Measurements from ENCODE around the gene BMX. TPM values are rescaled to one million over a fixed set of nuclear protein-coding genes. Genes with fewer than 3 reads are reported as not detected.
A peak's percentile ranks its signal among the peaks of the same experiment; 100 is the strongest.

The BMX gene
- total and polyA plus RNA-seq, 2 experiments from 2014 or later: not detected

- TF ChIP-seq EZH2phosphoT487 (IDR thresholded peaks at IDR 0.05; ENCODE audit: insufficient read depth, low read depth) (no peak), EZH2 (IDR thresholded peaks at IDR 0.05; ENCODE audit: insufficient read depth, poor library complexity, severe bottlenecking) (no peak)
- Histone ChIP-seq H3K4me2 (ENCODE audit: unreplicated experiment) (no peak overlapping the region), H3K4me1 (ENCODE audit: insufficient read depth) (no peaks in the 10 kb centered on the region), H3F3A (ENCODE audit: insufficient read depth) (no peaks in the 10 kb centered on the region), H2AFZ (no peak overlapping the region), H3K4me3 (no peak overlapping the region), H3K36me3 (ENCODE audit: low read depth) (no peaks in the 10 kb centered on the region), H4K20me1 (ENCODE audit: insufficient read depth) (no peaks in the 10 kb centered on the region), H3K27me3 (replicated peaks; ENCODE audit: insufficient read depth) (no peaks in the 10 kb centered on the region; the same call in 1 of the 2 replicates), H3K9me2 (ENCODE audit: insufficient read depth) (no peaks in the 10 kb centered on the region), H3K9ac (no peak overlapping the region), H3K27ac (no peak overlapping the region), H3K9me3 (ENCODE audit: low read depth) (no peaks in the 10 kb centered on the region), H3K79me2 (ENCODE audit: insufficient read depth) (no peaks in the 10 kb centered on the region)
- DNase-seq: no peak
- 68 to 73% methylated on average over 3 of the region's 3 CpGs for WGBS, 2 experiments (ENCODE audit: low coverage in 1 of 2, low lambda C conversion rate in 2 of 2, missing lambda C conversion rate in 2 of 2)
- in situ Hi-C loops (cut with MboI): no loop called here
These were observed 4.5 kb downstream of the BMX start for GRCh38 chrX:15505101-15505500.

DNA sequence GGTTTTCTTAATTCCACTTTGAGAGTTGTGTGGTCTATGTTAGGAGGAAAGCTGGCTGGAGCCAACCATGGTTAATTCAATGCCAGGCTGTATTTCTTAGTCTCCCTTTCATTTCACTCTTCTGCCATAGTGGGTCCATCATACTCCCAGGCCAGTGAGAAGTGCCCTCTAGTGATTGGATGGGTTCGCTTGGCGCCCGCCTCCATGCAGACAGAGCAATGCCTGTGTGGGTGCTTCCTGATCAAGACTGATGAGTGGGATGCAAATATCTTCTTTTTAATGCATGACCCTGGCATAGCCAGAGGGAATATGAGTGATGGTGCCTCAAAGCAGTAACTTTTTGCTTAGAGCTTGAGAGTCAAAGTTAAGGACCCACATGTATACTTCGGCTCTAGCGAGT, 6.4 kb downstream of the BMX start:
- no peaks in the 10 kb centered on the region for H3K4me1 ChIP-seq (ENCODE audit: insufficient read depth)
- H3F3A ChIP-seq (ENCODE audit: insufficient read depth): no peaks in the 10 kb centered on the region
- H3K27ac ChIP-seq: no peak overlapping the region
- H3K4me3 ChIP-seq: no peak overlapping the region
- no peaks in the 10 kb centered on the region for H3K79me2 ChIP-seq (ENCODE audit: insufficient read depth)
- H4K20me1 ChIP-seq (ENCODE audit: insufficient read depth): no peaks in the 10 kb centered on the region
- TF ChIP-seq EZH2phosphoT487 (IDR thresholded peaks at IDR 0.05; ENCODE audit: insufficient read depth, low read depth): no peak
- no peak for TF ChIP-seq EZH2 (IDR thresholded peaks at IDR 0.05; ENCODE audit: insufficient read depth, poor library complexity, severe bottlenecking)
- H3K27me3 ChIP-seq (replicated peaks; ENCODE audit: insufficient read depth): no peaks in the 10 kb centered on the region; the same call in 1 of the 2 replicates
- no peak overlapping the region for H3K4me2 ChIP-seq (ENCODE audit: unreplicated experiment)
- H3K9ac ChIP-seq: no peak overlapping the region
- H3K36me3 ChIP-seq (ENCODE audit: low read depth): no peaks in the 10 kb centered on the region
- in situ Hi-C loops (cut with MboI): no loop called here
- no peaks in the 10 kb centered on the region for H3K9me2 ChIP-seq (ENCODE audit: insufficient read depth)
- no peak for DNase-seq
- no peaks in the 10 kb centered on the region for H3K9me3 ChIP-seq (ENCODE audit: low read depth)
- 89 to 92% methylated on average over 5 of the region's 5 CpGs for WGBS, 2 experiments (ENCODE audit: low coverage in 1 of 2, low lambda C conversion rate in 2 of 2, missing lambda C conversion rate in 2 of 2)
- no peak overlapping the region for H2AFZ ChIP-seq

- H3K79me2 ChIP-seq (ENCODE audit: insufficient read depth): no peaks in the 10 kb centered on the region
- no peaks in the 10 kb centered on the region for H3K9me3 ChIP-seq (ENCODE audit: low read depth)
- TF ChIP-seq EZH2phosphoT487 (IDR thresholded peaks at IDR 0.05; ENCODE audit: insufficient read depth, low read depth) (no peak), EZH2 (IDR thresholded peaks at IDR 0.05; ENCODE audit: insufficient read depth, poor library complexity, severe bottlenecking) (no peak)
- no peaks in the 10 kb centered on the region for H3K27me3 ChIP-seq (replicated peaks; ENCODE audit: insufficient read depth)
- no peaks in the 10 kb centered on the region for H3K4me1 ChIP-seq (ENCODE audit: insufficient read depth)
- in situ Hi-C loops (cut with MboI): no loop called here
- no peak overlapping the region for H3K27ac ChIP-seq
- no peaks in the 10 kb centered on the region for H3F3A ChIP-seq (ENCODE audit: insufficient read depth)
- H3K36me3 ChIP-seq (ENCODE audit: low read depth): no peaks in the 10 kb centered on the region
- no peak overlapping the region for H3K9ac ChIP-seq
- H3K4me3 ChIP-seq: no peak overlapping the region
- H3K9me2 ChIP-seq (ENCODE audit: insufficient read depth): no peaks in the 10 kb centered on the region
- H4K20me1 ChIP-seq (ENCODE audit: insufficient read depth): no peaks in the 10 kb centered on the region
- no peak overlapping the region for H2AFZ ChIP-seq
- no peak overlapping the region for H3K4me2 ChIP-seq (ENCODE audit: unreplicated experiment)
- DNase-seq: no peak
These were observed 9.2 kb downstream of the BMX start for GRCh38 chrX:15509845-15510244.

DNA sequence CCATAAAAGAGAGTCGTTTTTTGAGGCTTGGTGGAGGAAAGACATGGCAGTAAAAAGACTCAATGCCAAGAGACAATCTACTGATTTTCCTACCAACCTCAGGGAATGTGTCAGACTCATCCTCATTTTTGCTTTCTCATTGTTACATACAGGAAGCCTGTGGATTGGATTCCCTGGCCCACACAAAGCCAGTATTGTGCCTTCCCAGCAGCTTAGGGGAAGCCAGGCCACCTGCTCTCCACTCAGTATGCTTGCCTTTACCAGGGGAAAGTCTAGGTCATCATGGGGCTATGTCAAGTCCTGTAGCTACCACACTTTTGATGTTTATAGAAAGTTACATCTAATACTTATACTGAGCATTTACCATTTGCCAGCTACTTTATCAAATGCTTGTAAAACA, 11.0 kb downstream of the BMX start:
- no peaks in the 10 kb centered on the region for H3K9me3 ChIP-seq (ENCODE audit: low read depth)
- no peaks in the 10 kb centered on the region for H3K36me3 ChIP-seq (ENCODE audit: low read depth)
- TF ChIP-seq EZH2phosphoT487 (IDR thresholded peaks at IDR 0.05; ENCODE audit: insufficient read depth, low read depth) (no peak), EZH2 (IDR thresholded peaks at IDR 0.05; ENCODE audit: insufficient read depth, poor library complexity, severe bottlenecking) (no peak)
- no peaks in the 10 kb centered on the region for H3F3A ChIP-seq (ENCODE audit: insufficient read depth)
- H3K4me3 ChIP-seq: no peak overlapping the region
- H3K79me2 ChIP-seq (ENCODE audit: insufficient read depth): no peaks in the 10 kb centered on the region
- WGBS, 2 experiments (ENCODE audit: low coverage in 1 of 2, low lambda C conversion rate in 2 of 2, missing lambda C conversion rate in 2 of 2): 8 to 21% methylated on average over 1 of the region's 1 CpG
- H4K20me1 ChIP-seq (ENCODE audit: insufficient read depth): no peaks in the 10 kb centered on the region
- no peaks in the 10 kb centered on the region for H3K4me1 ChIP-seq (ENCODE audit: insufficient read depth)
- DNase-seq: no peak
- in situ Hi-C loops (cut with MboI): no loop called here
- no peak overlapping the region for H3K27ac ChIP-seq
- no peaks in the 10 kb centered on the region for H3K9me2 ChIP-seq (ENCODE audit: insufficient read depth)
- no peaks in the 10 kb centered on the region for H3K27me3 ChIP-seq (replicated peaks; ENCODE audit: insufficient read depth)
- no peak overlapping the region for H3K9ac ChIP-seq
- no peak overlapping the region for H3K4me2 ChIP-seq (ENCODE audit: unreplicated experiment)
- H2AFZ ChIP-seq: no peak overlapping the region

- H3K27me3 ChIP-seq (replicated peaks; ENCODE audit: insufficient read depth): no peaks in the 10 kb centered on the region
- no peak overlapping the region for H3K4me2 ChIP-seq (ENCODE audit: unreplicated experiment)
- H4K20me1 ChIP-seq (ENCODE audit: insufficient read depth): no peaks in the 10 kb centered on the region
- no peaks in the 10 kb centered on the region for H3K4me1 ChIP-seq (ENCODE audit: insufficient read depth)
- no peaks in the 10 kb centered on the region for H3K9me3 ChIP-seq (ENCODE audit: low read depth)
- H3K79me2 ChIP-seq (ENCODE audit: insufficient read depth): no peaks in the 10 kb centered on the region
- H3K27ac ChIP-seq: no peak overlapping the region
- H3K9me2 ChIP-seq (ENCODE audit: insufficient read depth): no peaks in the 10 kb centered on the region
- H3K9ac ChIP-seq: no peak overlapping the region
- 57 to 60% methylated on average over 4 of the region's 4 CpGs for WGBS, 2 experiments (ENCODE audit: low coverage in 1 of 2, low lambda C conversion rate in 2 of 2, missing lambda C conversion rate in 2 of 2)
- H3K36me3 ChIP-seq (ENCODE audit: low read depth): no peaks in the 10 kb centered on the region
- H3K4me3 ChIP-seq: no peak overlapping the region
- peak; percentile 3 for DNase-seq
- H2AFZ ChIP-seq: no peak overlapping the region
- H3F3A ChIP-seq (ENCODE audit: insufficient read depth): no peaks in the 10 kb centered on the region
- TF ChIP-seq EZH2 (IDR thresholded peaks at IDR 0.05; ENCODE audit: insufficient read depth, poor library complexity, severe bottlenecking) (no peak), EZH2phosphoT487 (IDR thresholded peaks at IDR 0.05; ENCODE audit: insufficient read depth, low read depth) (no peak)
- in situ Hi-C loops (cut with MboI): no loop called here
These were observed 11.9 kb downstream of the BMX start for GRCh38 chrX:15512401-15512965.

All from GM23248 (cell line).